ENCODE data around the gene DOCK10.

The DOCK10 gene

GRCh38 chr2:224948859-224949258 is 93.4 kb downstream of the DOCK10 start:
- ATAC-seq = peak; percentile 87
- no peak for TF ChIP-seq ARNTL (CRISPR knock-in tag; IDR thresholded peaks at IDR 0.05; ENCODE audit: borderline replicate concordance, low read depth)
- TF ChIP-seq CSDC2 (CRISPR knock-in tag; IDR thresholded peaks at IDR 0.05) = no peak
- no peak for TF ChIP-seq BACH2 (CRISPR knock-in tag; IDR thresholded peaks at IDR 0.05; ENCODE audit: borderline replicate concordance)
- no peak for TF ChIP-seq ZFP3 (CRISPR knock-in tag; IDR thresholded peaks at IDR 0.05)
- no peak for TF ChIP-seq OSR1 (CRISPR knock-in tag; IDR thresholded peaks at IDR 0.05)
- TF ChIP-seq TSHZ2 (CRISPR knock-in tag; IDR thresholded peaks at IDR 0.05) = no peak
- no peak for TF ChIP-seq GLIS3 (CRISPR knock-in tag; IDR thresholded peaks at IDR 0.05)
- no peak for TF ChIP-seq ZFP30 (CRISPR knock-in tag; IDR thresholded peaks at IDR 0.05)
- TF ChIP-seq PPARA (CRISPR knock-in tag; IDR thresholded peaks at IDR 0.05; ENCODE audit: borderline replicate concordance) = no peak
- no peak for TF ChIP-seq SNAI2 (CRISPR knock-in tag; IDR thresholded peaks at IDR 0.05)
- TF ChIP-seq CREB5 (CRISPR knock-in tag; IDR thresholded peaks at IDR 0.05; ENCODE audit: low read depth) = no peak
- TF ChIP-seq RARB (CRISPR knock-in tag; IDR thresholded peaks at IDR 0.05) = no peak
- no peak for TF ChIP-seq ZNF8 (CRISPR knock-in tag; IDR thresholded peaks at IDR 0.05)
- no peak for TF ChIP-seq ZC3H10 (CRISPR knock-in tag; IDR thresholded peaks at IDR 0.05)

GRCh38 chr2:224948005-224948404 is 94.3 kb downstream of the DOCK10 start:
- no peak for ATAC-seq
- TF ChIP-seq TOX (CRISPR knock-in tag; IDR thresholded peaks at IDR 0.05; ENCODE audit: borderline replicate concordance) (no peak), PPARA (CRISPR knock-in tag; IDR thresholded peaks at IDR 0.05; ENCODE audit: borderline replicate concordance) (no peak), ARNTL (CRISPR knock-in tag; IDR thresholded peaks at IDR 0.05; ENCODE audit: borderline replicate concordance, low read depth) (no peak), BACH2 (CRISPR knock-in tag; IDR thresholded peaks at IDR 0.05; ENCODE audit: borderline replicate concordance) (no peak), OSR1 (CRISPR knock-in tag; IDR thresholded peaks at IDR 0.05) (no peak), TCF4 (CRISPR knock-in tag; IDR thresholded peaks at IDR 0.05; ENCODE audit: borderline replicate concordance) (no peak), ZNF8 (CRISPR knock-in tag; IDR thresholded peaks at IDR 0.05) (no peak), ZC3H10 (CRISPR knock-in tag; IDR thresholded peaks at IDR 0.05) (no peak), RARB (CRISPR knock-in tag; IDR thresholded peaks at IDR 0.05) (no peak), TSHZ2 (CRISPR knock-in tag; IDR thresholded peaks at IDR 0.05) (no peak), ZNF70 (CRISPR knock-in tag; IDR thresholded peaks at IDR 0.05) (no peak), ZFP30 (CRISPR knock-in tag; IDR thresholded peaks at IDR 0.05) (no peak), CSDC2 (CRISPR knock-in tag; IDR thresholded peaks at IDR 0.05) (no peak), POU6F1 (CRISPR knock-in tag; IDR thresholded peaks at IDR 0.05; ENCODE audit: borderline replicate concordance, low read depth) (no peak), ZNF565 (CRISPR knock-in tag; conservative IDR thresholded peaks at IDR 0.05; ENCODE audit: low read depth) (no peak), SNAI2 (CRISPR knock-in tag; IDR thresholded peaks at IDR 0.05) (no peak), ISL1 (CRISPR knock-in tag; IDR thresholded peaks at IDR 0.05) (no peak), ESRRG (CRISPR knock-in tag; IDR thresholded peaks at IDR 0.05) (no peak)

- ATAC-seq = no peak
- TF ChIP-seq CSRNP3 (CRISPR knock-in tag; IDR thresholded peaks at IDR 0.05) = no peak
- no peak for TF ChIP-seq OSR1 (CRISPR knock-in tag; IDR thresholded peaks at IDR 0.05)
- TF ChIP-seq ZNF70 (CRISPR knock-in tag; IDR thresholded peaks at IDR 0.05) = no peak
- TF ChIP-seq TSHZ2 (CRISPR knock-in tag; IDR thresholded peaks at IDR 0.05) = no peak
- no peak for TF ChIP-seq ESRRG (CRISPR knock-in tag; IDR thresholded peaks at IDR 0.05)
- TF ChIP-seq PPARA (CRISPR knock-in tag; IDR thresholded peaks at IDR 0.05; ENCODE audit: borderline replicate concordance) = no peak
- TF ChIP-seq ARNTL (CRISPR knock-in tag; IDR thresholded peaks at IDR 0.05; ENCODE audit: borderline replicate concordance, low read depth) = no peak
- no peak for TF ChIP-seq ZNF565 (CRISPR knock-in tag; conservative IDR thresholded peaks at IDR 0.05; ENCODE audit: low read depth)
- no peak for TF ChIP-seq CSDC2 (CRISPR knock-in tag; IDR thresholded peaks at IDR 0.05)
- no peak for TF ChIP-seq ZC3H10 (CRISPR knock-in tag; IDR thresholded peaks at IDR 0.05)
- TF ChIP-seq BACH2 (CRISPR knock-in tag; IDR thresholded peaks at IDR 0.05; ENCODE audit: borderline replicate concordance) = no peak
- TF ChIP-seq GLIS3 (CRISPR knock-in tag; IDR thresholded peaks at IDR 0.05) = no peak
Observed at GRCh38 chr2:224947566-224947965, 94.7 kb downstream of the DOCK10 start.
